Measurements from ENCODE around the gene TTLL11. TPM values are rescaled to one million over a fixed set of nuclear protein-coding genes. Genes with fewer than 3 reads are reported as not detected.

TTLL11 gene
- total and polyA plus RNA-seq, 2 of the 8 experiments (the other 6 are each of a cell fraction or from before 2014, with no cell fraction given), result 0.56 to 0.80 TPM

DNA sequence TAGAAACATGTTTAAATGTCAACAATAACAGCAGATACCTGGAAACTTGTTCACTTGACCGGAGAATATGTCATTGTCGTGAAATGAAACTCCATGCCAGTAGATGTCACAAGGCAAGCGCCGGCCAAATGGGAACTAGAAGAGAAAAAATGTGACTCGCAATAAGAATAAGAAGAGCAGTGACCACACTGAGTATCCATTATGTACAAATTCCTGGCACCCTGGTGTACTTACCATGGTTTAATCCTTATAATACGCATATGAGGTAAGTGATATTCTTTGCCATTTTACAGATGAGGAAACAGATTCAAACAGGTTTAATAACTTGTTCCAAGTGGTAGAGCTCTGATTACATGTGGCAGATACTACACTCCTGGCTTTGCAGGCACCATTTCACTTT is 53.9 kb downstream of the TTLL11 start:
- Histone ChIP-seq H3K9ac (replicated peaks in 1 of 4; ENCODE audit: extremely low read depth in 1 of 4, low read depth in 3 of 4, low read length in 3 of 4) (no peak overlapping the region), H4K91ac (replicated peaks; ENCODE audit: insufficient read length, low read length) (no peak overlapping the region), H3K9me3 (ENCODE audit: insufficient read depth in 2 of 2, low read depth in 1 of 2, low read length in 1 of 2) (no peaks in the 10 kb centered on the region), H3K23me2 (ENCODE audit: low read depth, low read length) (no peaks in the 10 kb centered on the region), H3K14ac (ENCODE audit: insufficient read length) (no peak overlapping the region), H3K79me1 (ENCODE audit: low read depth, low read length) (no peaks in the 10 kb centered on the region), H3K4me1 (replicated peaks in 1 of 4; ENCODE audit: control insufficient read depth in 3 of 4, insufficient read depth in 4 of 4, low read length in 3 of 4) (no peaks in the 10 kb centered on the region; a peak in 2 of 7 replicates), H2AK5ac (ENCODE audit: low read depth, low read length) (no peak overlapping the region), H2BK12ac (ENCODE audit: low read depth, low read length) (no peak overlapping the region), H3K79me2 (ENCODE audit: control insufficient read depth in 1 of 2, insufficient read depth in 2 of 2, low read length in 2 of 2) (no peaks in the 10 kb centered on the region), H3K56ac (replicated peaks; ENCODE audit: insufficient read length, low read depth, low read length) (no peak overlapping the region), H3K36me3 (ENCODE audit: control insufficient read depth in 2 of 4, insufficient read depth in 4 of 4, low read length in 3 of 4) (no peaks in the 10 kb centered on the region), H4K20me1 (replicated peaks in 1 of 2; ENCODE audit: control insufficient read depth in 1 of 2, insufficient read depth in 2 of 2, low read length in 2 of 2) (no peaks in the 10 kb centered on the region), H2BK5ac (ENCODE audit: low read depth, low read length) (no peak overlapping the region), H4K8ac (ENCODE audit: extremely low read depth, insufficient read depth, low read length) (no peak overlapping the region), H3K18ac (ENCODE audit: extremely low read depth, low read length) (no peak overlapping the region), H3K4me3 (ENCODE audit: extremely low read depth in 1 of 4, insufficient read depth in 2 of 4, low read depth in 3 of 4, low read length in 4 of 4) (no peak overlapping the region), H3K27me3 (replicated peaks in 1 of 4; ENCODE audit: control insufficient read depth in 3 of 4, extremely low read depth in 1 of 4, insufficient read depth in 3 of 4, low read length in 3 of 4) (no peaks in the 10 kb centered on the region), H2BK20ac (ENCODE audit: low read length) (no peak overlapping the region), H4K5ac (ENCODE audit: insufficient read length, low read depth, low read length) (no peak overlapping the region), H2BK120ac (replicated peaks; ENCODE audit: low read depth, low read length) (no peak overlapping the region), H3K4me2 (ENCODE audit: insufficient read depth in 1 of 2, low read depth in 2 of 2, low read length in 2 of 2) (no peak overlapping the region), H2BK15ac (ENCODE audit: low read length) (no peak overlapping the region), H3K27ac (ENCODE audit: low read depth, low read length) (no peak overlapping the region), H3K23ac (ENCODE audit: insufficient read length) (no peak overlapping the region), H3K4ac (replicated peaks; ENCODE audit: insufficient read length, low read depth, low read length) (no peak overlapping the region), H2AFZ (ENCODE audit: low read length) (no peak overlapping the region)
- ChIA-PET POLR2A (ENCODE audit: partially characterized antibody) (no interaction called here), CTCF (ENCODE audit: partially characterized antibody) (no interaction called here)
- WGBS, 2 experiments (ENCODE audit: extremely low coverage in 1 of 2, insufficient coverage in 1 of 2, insufficient read length in 1 of 2, insufficient replicate concordance in 2 of 2, low coverage in 1 of 2, low lambda C conversion rate in 2 of 2, missing lambda C conversion rate in 1 of 2), result 92% methylated on average over 6 of the region's 6 CpGs; no CpG with 5 or more reads in 1 of the 2 experiments
- DNase-seq (ENCODE audit: low read depth in 1 of 2, low spot score in 2 of 2) (no peak), FAIRE-seq (no peak)
- TF ChIP-seq CBX8 (IDR thresholded peaks at IDR 0.05; ENCODE audit: borderline replicate concordance, low read depth, low read length), result no peak
- TF ChIP-seq RNF2 (IDR thresholded peaks at IDR 0.05; ENCODE audit: borderline replicate concordance, low read depth, low read length, missing control alignments, poor library complexity, severe bottlenecking), result no peak
- TF ChIP-seq FOSL1 (IDR thresholded peaks at IDR 0.05; ENCODE audit: insufficient read depth, low read depth, low read length), result no peak
- no peak for TF ChIP-seq GTF2F1 (IDR thresholded peaks at IDR 0.05; ENCODE audit: borderline replicate concordance, low read depth, low read length)
- no peak for TF ChIP-seq POU5F1 (IDR thresholded peaks at IDR 0.05; ENCODE audit: low read depth, low read length)
- no peak for TF ChIP-seq JUND (IDR thresholded peaks at IDR 0.05; ENCODE audit: low read length)

Measured in H1 (cell line).